K562 (cell line): Measurements from ENCODE around the gene CCND3. TPM values are rescaled to one million over a fixed set of nuclear protein-coding genes. Genes with fewer than 3 reads are reported as not detected.

Experiments
- BHLHE40 ChIP-seq: IDR thresholded peaks from 2 replicates; pipeline ENCODE4 v1.6.1; 2011; ENCODE audit warnings: low read length, improper control_type of control experiment
- FOXJ3 ChIP-seq: sonication (generic); formaldehyde crosslinking; IDR thresholded peaks from 2 replicates; pipeline ENCODE4 v1.4.0; 2020; ENCODE audit warnings: mild to moderate bottlenecking, missing genetic modification reagents
- GABPA ChIP-seq: fragments of 200-800 bp; sonication (Bioruptor generic); conservative IDR thresholded peaks from 2 replicates; pipeline ENCODE4 v1.6.1; 2016; ENCODE audit warnings: low read depth, missing genetic modification characterization, missing compliant biosample characterization
- HSF4 ChIP-seq: fragments of 250-450 bp; sonication (Bioruptor Pico); IDR thresholded peaks from 2 replicates; pipeline ENCODE4 v2.1.2; 2022; ENCODE audit warnings: mild to moderate bottlenecking, moderate library complexity, borderline replicate concordance
- KDM5B ChIP-seq: fragments of 200-600 bp; sonication (generic); IDR thresholded peaks from 2 replicates; pipeline ENCODE4 v1.6.1; 2012; ENCODE audit warnings: low read depth, mild to moderate bottlenecking, moderate library complexity, low read length, control low read depth, inconsistent platforms; ENCODE audit not compliant: insufficient replicate concordance
- LARP7 ChIP-seq: fragments of 450-650 bp; IDR thresholded peaks from 2 replicates; pipeline ENCODE4 v1.6.1; 2016
- NCOA4 ChIP-seq: fragments of 450-650 bp; IDR thresholded peaks from 2 replicates; pipeline ENCODE4 v1.6.1; 2018; ENCODE audit warnings: mild to moderate bottlenecking; ENCODE audit not compliant: partially characterized antibody
- NCOA6 ChIP-seq: fragments of 450-650 bp; IDR thresholded peaks from 2 replicates; pipeline ENCODE4 v1.6.1; 2017; ENCODE audit warnings: mild to moderate bottlenecking
- NFIX ChIP-seq: fragments of 250-450 bp; sonication (Bioruptor Pico); IDR thresholded peaks from 2 replicates; pipeline ENCODE4 v1.4.0; 2020; ENCODE audit warnings: low read depth, mild to moderate bottlenecking, moderate library complexity
- PHB ChIP-seq: fragments of 250-450 bp; sonication (Bioruptor Pico); IDR thresholded peaks from 2 replicates; pipeline ENCODE4 v1.5.0; 2021
- RAD21 ChIP-seq, 2 experiments: fragments of 250-450 bp in 1 of 2; fragments of 450-650 bp in 1 of 2; sonication (Bioruptor Pico) in 1 of 2; formaldehyde crosslinking in 1 of 2; IDR thresholded peaks in 1 of 2; conservative IDR thresholded peaks in 1 of 2; 2 replicates each; pipeline versions ENCODE4 v1.4.0 to v1.8.0; 2020 to 2022; ENCODE audit warnings: mild to moderate bottlenecking in 2 of 2, moderate library complexity in 1 of 2
- SMAD4 ChIP-seq: fragments of 250-450 bp; sonication (Bioruptor Pico); conservative IDR thresholded peaks from 2 replicates; pipeline ENCODE4 v1.8.0; 2021; ENCODE audit warnings: inconsistent platforms, mild to moderate bottlenecking, moderate library complexity
- TEAD4 ChIP-seq, 2 experiments: sonication (generic) in 1 of 2; formaldehyde crosslinking in 1 of 2; IDR thresholded peaks; 2 replicates each; pipeline versions ENCODE4 v1.6.1 to v1.8.0; 2012 to 2022; ENCODE audit warnings: borderline replicate concordance in 1 of 2, inconsistent platforms in 1 of 2, low read length in 1 of 2, mild to moderate bottlenecking in 1 of 2, missing genetic modification reagents in 1 of 2
- TRIM28 ChIP-seq: fragments of 450-650 bp; IDR thresholded peaks from 2 replicates; pipeline ENCODE4 v1.6.1; 2017
- UBTF ChIP-seq, 2 experiments: IDR thresholded peaks; 2 replicates each; pipeline ENCODE4 v1.6.1; 2012; ENCODE audit warnings: improper control_type of control experiment in 2 of 2, low read depth in 2 of 2, low read length in 2 of 2, borderline replicate concordance in 1 of 2
- WHSC1 ChIP-seq: IDR thresholded peaks from one replicate; pipeline ENCODE4 v1.6.1; 2012; ENCODE audit warnings: low read length, control low read depth, inconsistent platforms
- ZBTB33 ChIP-seq: sonication (generic); formaldehyde crosslinking; IDR thresholded peaks from 2 replicates; pipeline ENCODE4 v1.8.1; 2023; ENCODE audit warnings: mild to moderate bottlenecking, missing genetic modification reagents
- ZFP30 ChIP-seq: fragments of 250-450 bp; sonication (Bioruptor Pico); IDR thresholded peaks from 2 replicates; pipeline ENCODE4 v1.8.0; 2022; ENCODE audit warnings: moderate library complexity, mild to moderate bottlenecking, inconsistent platforms, borderline replicate concordance
- ZKSCAN8 ChIP-seq: fragments of 200-800 bp; sonication (Bioruptor generic); IDR thresholded peaks from 2 replicates; pipeline ENCODE4 v1.6.1; 2016; ENCODE audit warnings: missing genetic modification characterization, missing compliant biosample characterization
- ZNF165 ChIP-seq: fragments of 250-450 bp; sonication (Bioruptor Pico); IDR thresholded peaks from 2 replicates; pipeline ENCODE4 v1.4.0; 2020; ENCODE audit warnings: borderline replicate concordance
- ZNF277 ChIP-seq: fragments of 250-450 bp; sonication (Bioruptor Pico); IDR thresholded peaks from 2 replicates; pipeline ENCODE4 v1.8.0; 2022; ENCODE audit warnings: inconsistent platforms, mild to moderate bottlenecking, moderate library complexity, borderline replicate concordance
- ZNF699 ChIP-seq: fragments of 250-450 bp; sonication (Bioruptor Pico); IDR thresholded peaks from 2 replicates; pipeline ENCODE4 v1.8.0; 2021; ENCODE audit warnings: mild to moderate bottlenecking, moderate library complexity; ENCODE audit not compliant: insufficient replicate concordance
- polyA plus RNA-seq, 8 experiments: library from polyadenylated mRNA; depleted of rRNA in 4 of 8; stranded (reverse) in 5 of 8; unstranded in 3 of 8; fragments of >200 nt; fragmentation: Nextera tagmentation in 2 of 8; fragmentation: Illumina TruSeq in 1 of 8; extraction: Ambion mirVana in 2 of 8; extraction: Trizol in 1 of 8; gene quantifications; 2 replicates each; pipeline versions ENCODE4 v1.2.1 to v1.2.3, GENCODE V29; 2011 to 2014; ENCODE audit warnings: inconsistent platforms in 1 of 8, missing spikeins in 1 of 8
- total RNA-seq, 7 experiments: library from RNA; depleted of rRNA in 6 of 7; stranded (reverse); fragments of >200 nt in 6 of 7; fragmentation: Illumina TruSeq in 2 of 7; extraction: Trizol in 2 of 7; gene quantifications; 2 replicates each; pipeline versions ENCODE4 v1.2.1 to v1.2.3, GENCODE V29; 2011 to 2021; ENCODE audit warnings: low replicate concordance in 1 of 7
- TF ChIP-seq, protein P1 (sequence below): sonication (generic); formaldehyde crosslinking; IDR thresholded peaks from 2 replicates; pipeline ENCODE4 v1.8.1; 2023; ENCODE audit warnings: mild to moderate bottlenecking, missing genetic modification reagents, moderate library complexity

CCND3 gene
- total and polyA plus RNA-seq, 9 of the 15 experiments (the other 6 are each of a cell fraction or from before 2014, with no cell fraction given): 21.5 to 204 (median 97.4) TPM

DNA sequence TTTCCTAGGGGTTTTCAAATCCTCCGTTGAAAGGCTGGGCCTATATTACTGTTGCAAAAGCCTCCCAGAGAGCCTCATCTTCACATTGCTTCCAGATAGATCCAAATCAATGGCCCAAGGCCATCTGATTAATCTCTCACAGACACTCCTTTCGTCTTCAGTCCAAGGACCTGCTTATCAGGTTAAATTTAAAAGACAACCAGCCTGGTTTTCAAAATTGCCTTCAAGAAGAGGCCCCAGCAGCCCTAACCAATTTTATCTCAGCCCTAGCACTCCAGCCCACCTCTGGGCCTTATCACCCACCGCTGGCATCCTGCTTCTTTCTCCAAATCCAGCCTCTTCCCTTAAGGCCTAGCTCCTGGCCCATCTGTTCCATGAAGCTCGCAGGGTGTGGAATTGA lies 15.5 kb upstream of the CCND3 start (continued):
- TF ChIP-seq ZNF277 (CRISPR knock-in tag) (no peak), FOXJ3 (CRISPR knock-in tag) (no peak), TEAD4 (IDR thresholded peaks at IDR 0.05; ENCODE audit: low read length) (peak; percentile 87), TEAD4 (CRISPR knock-in tag; IDR thresholded peaks at IDR 0.05; ENCODE audit: borderline replicate concordance) (no peak), SMAD4 (CRISPR knock-in tag) (peak; percentile 67; the same call in 1 of the 2 replicates), NFIX (no peak), ZBTB33 (CRISPR knock-in tag) (no peak), HSF4 (no peak), TRIM28 (no peak), GABPA (tag) (no peak), NCOA6 (no peak), UBTF (IDR thresholded peaks at IDR 0.05; ENCODE audit: borderline replicate concordance in 1 of 2, low read depth in 2 of 2, low read length in 2 of 2) (no peak), WHSC1 (no peak), ZNF699 (no peak), ZNF165 (CRISPR knock-in tag) (no peak), ZKSCAN8 (CRISPR knock-in tag) (no peak), RAD21 (CRISPR knock-in tag; conservative IDR thresholded peaks at IDR 0.05 in 1 of 2, IDR thresholded peaks at IDR 0.05 in 1 of 2) (0 out of 4 replicates have a peak, but pooled peaks of 1 of the 2 experiments have one; percentile 10), KDM5B (no peak), BHLHE40 (0 out of 2 replicates have a peak, but pooled peaks have one; percentile 23), LARP7 (no peak), ZFP30 (CRISPR knock-in tag) (no peak), PHB (CRISPR knock-in tag) (no peak), NCOA4 (no peak)
- TF ChIP-seq, protein P1, sequence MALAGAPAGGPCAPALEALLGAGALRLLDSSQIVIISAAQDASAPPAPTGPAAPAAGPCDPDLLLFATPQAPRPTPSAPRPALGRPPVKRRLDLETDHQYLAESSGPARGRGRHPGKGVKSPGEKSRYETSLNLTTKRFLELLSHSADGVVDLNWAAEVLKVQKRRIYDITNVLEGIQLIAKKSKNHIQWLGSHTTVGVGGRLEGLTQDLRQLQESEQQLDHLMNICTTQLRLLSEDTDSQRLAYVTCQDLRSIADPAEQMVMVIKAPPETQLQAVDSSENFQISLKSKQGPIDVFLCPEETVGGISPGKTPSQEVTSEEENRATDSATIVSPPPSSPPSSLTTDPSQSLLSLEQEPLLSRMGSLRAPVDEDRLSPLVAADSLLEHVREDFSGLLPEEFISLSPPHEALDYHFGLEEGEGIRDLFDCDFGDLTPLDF (CRISPR knock-in tag): no peak
